NT2/D1 (cell line): ENCODE measurements around the gene DDX56.

ENCODE experiments used
- DNase-seq: peaks from one replicate; pipeline ENCODE4 v3.0.0-alpha.2; 2011; ENCODE audit warnings: low read depth, low spot score
- H3K27me3 ChIP-seq: 2 replicates; pipeline ENCODE4 v1.6.0; 2011; ENCODE audit warnings: mild to moderate bottlenecking; ENCODE audit not compliant: insufficient read length, insufficient read depth
- H3K36me3 ChIP-seq: 2 replicates; pipeline ENCODE4 v1.6.1; 2011; ENCODE audit warnings: mild to moderate bottlenecking, low read length, mixed read lengths; ENCODE audit not compliant: insufficient read depth, insufficient read length
- H3K4me1 ChIP-seq: 2 replicates; pipeline ENCODE4 v1.5.1; 2011; ENCODE audit not compliant: insufficient read depth, insufficient read length
- H3K4me3 ChIP-seq: 2 replicates; pipeline ENCODE4 v1.5.1; 2011; ENCODE audit warnings: low read depth; ENCODE audit not compliant: insufficient read length
- H3K9ac ChIP-seq: 2 replicates; pipeline ENCODE4 v1.6.0; 2011; ENCODE audit warnings: low read depth; ENCODE audit not compliant: insufficient read length
- H3K9me3 ChIP-seq: 2 replicates; pipeline ENCODE4 v1.5.1; 2011; ENCODE audit warnings: mild to moderate bottlenecking, low read length; ENCODE audit not compliant: insufficient read depth
- SUZ12 ChIP-seq: IDR thresholded peaks from 2 replicates; pipeline ENCODE4 v1.6.1; 2011; ENCODE audit not compliant: insufficient read length, insufficient read depth; ENCODE audit errors: extremely low read depth
- YY1 ChIP-seq: IDR thresholded peaks from 2 replicates; pipeline ENCODE4 v1.6.1; 2011; ENCODE audit not compliant: insufficient read length, insufficient read depth
- ZNF274 ChIP-seq: IDR thresholded peaks from 2 replicates; pipeline ENCODE4 v1.6.1; 2011; ENCODE audit warnings: mild to moderate bottlenecking, low read depth, low read length

The DDX56 gene

GRCh38 chr7:44534501-44534900 lies 39.2 kb downstream of the DDX56 start:
- H3K4me1 ChIP-seq: no peaks in the 10 kb centered on the region
- H3K36me3 ChIP-seq: no peaks in the 10 kb centered on the region
- no peak overlapping the region for H3K4me3 ChIP-seq
- no peaks in the 10 kb centered on the region for H3K27me3 ChIP-seq
- peak; percentile 73 for DNase-seq
- H3K9me3 ChIP-seq: no peaks in the 10 kb centered on the region
- TF ChIP-seq YY1 (no peak), SUZ12 (no peak), ZNF274 (no peak)
- H3K9ac ChIP-seq: no peak overlapping the region

GRCh38 chr7:44534087-44534486 lies 39.6 kb downstream of the DDX56 start:
- no peak overlapping the region for H3K4me3 ChIP-seq
- H3K36me3 ChIP-seq: no peaks in the 10 kb centered on the region
- no peak for DNase-seq
- TF ChIP-seq YY1: no peak
- TF ChIP-seq ZNF274: no peak
- TF ChIP-seq SUZ12: no peak
- H3K27me3 ChIP-seq: no peaks in the 10 kb centered on the region
- no peaks in the 10 kb centered on the region for H3K9me3 ChIP-seq
- H3K9ac ChIP-seq: no peak overlapping the region
- H3K4me1 ChIP-seq: no peaks in the 10 kb centered on the region

DNA sequence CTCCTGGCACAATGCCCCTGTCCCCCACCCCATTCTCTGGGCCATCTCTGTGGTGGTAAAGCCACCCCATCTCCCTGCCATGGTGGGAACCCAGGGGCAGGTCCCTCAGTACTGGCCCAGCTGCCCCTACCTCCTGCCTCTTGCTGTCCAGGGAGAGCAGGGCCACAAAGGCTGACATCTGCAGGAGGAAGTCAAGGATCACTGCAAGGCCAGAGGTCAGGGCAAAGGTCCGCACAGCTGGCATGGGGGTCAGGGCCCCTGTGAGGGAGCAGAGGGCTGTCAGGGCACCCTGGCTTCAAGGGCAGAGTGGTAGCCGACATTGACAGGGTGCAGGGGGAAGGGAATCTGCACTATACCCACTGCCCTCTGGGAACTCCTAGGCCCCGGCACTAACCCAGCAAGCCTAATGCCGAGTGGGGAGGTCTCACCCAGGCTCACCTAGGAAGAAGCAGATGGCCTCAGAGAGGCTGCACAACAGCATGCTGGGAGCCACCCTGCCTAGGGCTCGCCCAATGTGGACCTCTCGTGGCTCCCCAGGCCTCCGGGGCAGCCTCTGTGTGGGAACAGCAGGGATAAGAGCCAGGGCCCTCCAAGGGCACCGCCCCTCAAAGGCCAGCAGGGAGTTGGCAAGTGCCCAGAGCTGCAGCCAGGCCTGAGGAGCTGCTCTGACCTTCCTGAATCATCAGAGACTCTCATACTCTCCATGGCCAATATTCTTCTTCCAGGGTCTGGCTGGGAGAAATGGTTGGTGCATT lies 40.2 kb downstream of the DDX56 start:
- Histone ChIP-seq H3K4me3 (no peak overlapping the region), H3K27me3 (no peaks in the 10 kb centered on the region), H3K9me3 (no peaks in the 10 kb centered on the region), H3K4me1 (no peaks in the 10 kb centered on the region), H3K9ac (no peak overlapping the region), H3K36me3 (no peaks in the 10 kb centered on the region)
- TF ChIP-seq ZNF274 (no peak), SUZ12 (no peak), YY1 (no peak)
- DNase-seq: no peak

DNA sequence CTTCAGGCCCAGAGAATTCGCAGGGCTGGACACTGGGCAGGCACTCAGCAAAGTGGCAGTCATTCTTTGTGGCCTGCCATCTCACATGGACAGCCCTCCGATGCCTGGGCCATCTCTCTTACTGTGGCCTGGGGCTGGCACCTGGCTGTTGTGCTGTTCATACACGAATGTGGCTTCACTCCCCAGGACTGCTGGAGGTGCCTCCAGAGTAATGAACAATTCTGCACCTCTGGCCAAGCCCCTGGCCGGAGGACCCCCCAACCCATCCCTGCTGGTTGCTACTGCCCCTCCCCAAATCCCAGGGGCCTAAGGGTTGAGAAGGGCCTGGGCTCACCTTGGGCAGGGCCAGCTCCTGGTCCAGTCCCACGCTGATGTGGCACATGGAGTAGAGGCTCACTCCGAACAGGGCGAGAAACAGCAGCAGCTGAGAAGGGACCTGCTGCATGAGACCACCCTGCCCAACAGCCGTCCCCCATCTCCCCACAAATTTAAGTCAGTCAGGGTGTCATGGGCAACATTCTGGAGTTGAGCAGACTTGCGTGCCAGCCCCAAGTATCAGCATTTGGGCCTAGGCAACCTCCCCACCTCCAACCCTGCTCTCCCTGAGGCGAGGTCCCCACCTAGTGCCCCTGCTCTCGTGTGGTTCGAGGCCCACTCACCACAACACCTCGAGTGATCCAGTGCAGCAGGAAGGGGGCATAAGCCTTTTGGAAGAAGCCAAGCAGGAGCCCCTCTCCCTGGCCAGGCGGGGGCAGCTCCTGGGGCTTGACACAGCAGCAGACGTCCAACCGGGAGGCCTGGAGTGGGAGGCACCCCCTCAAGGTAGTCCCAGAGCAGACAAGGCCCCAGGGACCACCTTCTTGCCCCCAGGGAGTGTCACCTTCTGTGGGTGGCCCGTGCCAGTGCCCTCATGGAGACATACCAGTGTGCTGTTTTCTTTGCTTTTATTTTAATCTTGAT lies 42.0 kb downstream of the DDX56 start:
- Histone ChIP-seq H3K4me1 (no peaks in the 10 kb centered on the region), H3K9ac (peak overlapping the region; percentile 25), H3K9me3 (no peaks in the 10 kb centered on the region), H3K27me3 (no peaks in the 10 kb centered on the region), H3K4me3 (no peak overlapping the region), H3K36me3 (no peaks in the 10 kb centered on the region)
- TF ChIP-seq SUZ12: no peak
- no peak for TF ChIP-seq ZNF274
- no peak for TF ChIP-seq YY1
- DNase-seq: no peak

GRCh38 chr7:44530990-44531389 lies 42.7 kb downstream of the DDX56 start:
- TF ChIP-seq SUZ12: no peak
- no peak for TF ChIP-seq YY1
- no peak for TF ChIP-seq ZNF274
- Histone ChIP-seq H3K27me3 (no peaks in the 10 kb centered on the region), H3K4me1 (no peaks in the 10 kb centered on the region), H3K9ac (no peak overlapping the region), H3K4me3 (no peak overlapping the region), H3K9me3 (no peaks in the 10 kb centered on the region), H3K36me3 (no peaks in the 10 kb centered on the region)
- no peak for DNase-seq

- no peak for DNase-seq
- H3K9me3 ChIP-seq: peaks cover 5% of the 10 kb centered on the region; the same call in 1 of the 2 replicates
- no peak overlapping the region for H3K4me3 ChIP-seq
- no peak overlapping the region for H3K9ac ChIP-seq
- H3K27me3 ChIP-seq: peaks cover 9% of the 10 kb centered on the region
- no peaks in the 10 kb centered on the region for H3K36me3 ChIP-seq
- TF ChIP-seq ZNF274 (no peak), SUZ12 (no peak), YY1 (no peak)
- H3K4me1 ChIP-seq: no peaks in the 10 kb centered on the region
Measured at GRCh38 chr7:44524811-44525388, 48.8 kb downstream of the DDX56 start.
